Measurements from ENCODE around the gene PFDN1.

GRCh38 chr5:140312067-140312790 lies 9.3 kb upstream of the PFDN1 start:
- TF ChIP-seq, protein P1, sequence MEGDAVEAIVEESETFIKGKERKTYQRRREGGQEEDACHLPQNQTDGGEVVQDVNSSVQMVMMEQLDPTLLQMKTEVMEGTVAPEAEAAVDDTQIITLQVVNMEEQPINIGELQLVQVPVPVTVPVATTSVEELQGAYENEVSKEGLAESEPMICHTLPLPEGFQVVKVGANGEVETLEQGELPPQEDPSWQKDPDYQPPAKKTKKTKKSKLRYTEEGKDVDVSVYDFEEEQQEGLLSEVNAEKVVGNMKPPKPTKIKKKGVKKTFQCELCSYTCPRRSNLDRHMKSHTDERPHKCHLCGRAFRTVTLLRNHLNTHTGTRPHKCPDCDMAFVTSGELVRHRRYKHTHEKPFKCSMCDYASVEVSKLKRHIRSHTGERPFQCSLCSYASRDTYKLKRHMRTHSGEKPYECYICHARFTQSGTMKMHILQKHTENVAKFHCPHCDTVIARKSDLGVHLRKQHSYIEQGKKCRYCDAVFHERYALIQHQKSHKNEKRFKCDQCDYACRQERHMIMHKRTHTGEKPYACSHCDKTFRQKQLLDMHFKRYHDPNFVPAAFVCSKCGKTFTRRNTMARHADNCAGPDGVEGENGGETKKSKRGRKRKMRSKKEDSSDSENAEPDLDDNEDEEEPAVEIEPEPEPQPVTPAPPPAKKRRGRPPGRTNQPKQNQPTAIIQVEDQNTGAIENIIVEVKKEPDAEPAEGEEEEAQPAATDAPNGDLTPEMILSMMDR (IDR thresholded peaks at IDR 0.05): no peak
- TF ChIP-seq POLR2A (IDR thresholded peaks at IDR 0.05): no peak

All from transverse colon (tissue), 3 donors.